ENCODE results near the gene VAPA. TPM values are rescaled to one million over a fixed set of nuclear protein-coding genes. Genes with fewer than 3 reads are reported as not detected.
A peak's percentile ranks its signal among the peaks of the same experiment; 100 is the strongest.

The VAPA gene
- polyA plus RNA-seq, 1 donor (not counting 4 experiments of a cell fraction or from before 2014, with no cell fraction given): 350 TPM

DNA sequence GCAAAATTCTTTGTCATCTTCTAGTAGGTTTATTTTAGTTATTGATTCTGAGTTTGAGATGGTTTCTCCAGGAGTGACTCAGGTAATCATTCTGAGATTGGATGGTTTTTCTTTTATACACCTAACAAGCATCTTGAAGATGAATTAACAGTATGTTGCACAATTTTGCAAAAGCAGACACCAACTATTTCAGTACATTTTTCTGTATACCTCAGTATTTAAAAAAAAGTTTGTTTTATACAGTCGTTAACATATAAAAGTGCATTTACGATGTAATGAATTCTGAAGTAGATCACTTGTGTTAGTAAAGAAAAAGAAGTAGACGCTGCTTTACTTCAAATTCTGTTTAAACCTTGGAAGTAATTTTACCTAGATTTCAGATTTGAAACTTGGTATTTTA, 3.0 kb downstream of the VAPA start:
- dilution Hi-C loops (cut with MboI; ENCODE audit: extremely low pct_ligation_motif_present, low sequenced_read_pairs): no loop called here
- Histone ChIP-seq H3K27me3 (ENCODE audit: control insufficient read depth, extremely low read depth, insufficient read depth, low read length) (no peaks in the 10 kb centered on the region), H3K4me3 (ENCODE audit: control insufficient read depth in 2 of 3, extremely low read depth in 1 of 3, insufficient read depth in 2 of 3, low read depth in 1 of 3, low read length in 3 of 3) (no peak overlapping the region), H3K4me1 (ENCODE audit: control insufficient read depth, extremely low read depth, insufficient read depth, low read length) (peaks cover 44% of the 10 kb centered on the region), H2AFZ (ENCODE audit: control insufficient read depth, low read length) (no peak overlapping the region), H3K27ac (ENCODE audit: control insufficient read depth, insufficient read depth, low read length) (no peak overlapping the region), H3K9me1 (ENCODE audit: control insufficient read depth, extremely low read depth, insufficient read depth, low read length) (peaks cover 2% of the 10 kb centered on the region), H3K9ac (ENCODE audit: control insufficient read depth, extremely low read depth, insufficient read depth, low read length) (no peak overlapping the region), H3K36me3 (ENCODE audit: control insufficient read depth in 2 of 2, extremely low read depth in 1 of 2, insufficient read depth in 2 of 2, low read length in 2 of 2) (no peaks in the 10 kb centered on the region), H4K20me1 (ENCODE audit: control insufficient read depth, extremely low read depth, insufficient read depth, low read length) (peaks cover 33% of the 10 kb centered on the region), H3K9me3 (ENCODE audit: control insufficient read depth, low read depth, low read length) (no peaks in the 10 kb centered on the region), H3K4me2 (ENCODE audit: control insufficient read depth, extremely low read depth, insufficient read depth, low read depth, low read length) (peak overlapping the region; percentile 61), H3K79me2 (ENCODE audit: control insufficient read depth, insufficient read depth, low read length) (peaks cover 76% of the 10 kb centered on the region)
- no peak for TF ChIP-seq EZH2 (IDR thresholded peaks at IDR 0.05; ENCODE audit: low read length)
- TF ChIP-seq, protein P1, sequence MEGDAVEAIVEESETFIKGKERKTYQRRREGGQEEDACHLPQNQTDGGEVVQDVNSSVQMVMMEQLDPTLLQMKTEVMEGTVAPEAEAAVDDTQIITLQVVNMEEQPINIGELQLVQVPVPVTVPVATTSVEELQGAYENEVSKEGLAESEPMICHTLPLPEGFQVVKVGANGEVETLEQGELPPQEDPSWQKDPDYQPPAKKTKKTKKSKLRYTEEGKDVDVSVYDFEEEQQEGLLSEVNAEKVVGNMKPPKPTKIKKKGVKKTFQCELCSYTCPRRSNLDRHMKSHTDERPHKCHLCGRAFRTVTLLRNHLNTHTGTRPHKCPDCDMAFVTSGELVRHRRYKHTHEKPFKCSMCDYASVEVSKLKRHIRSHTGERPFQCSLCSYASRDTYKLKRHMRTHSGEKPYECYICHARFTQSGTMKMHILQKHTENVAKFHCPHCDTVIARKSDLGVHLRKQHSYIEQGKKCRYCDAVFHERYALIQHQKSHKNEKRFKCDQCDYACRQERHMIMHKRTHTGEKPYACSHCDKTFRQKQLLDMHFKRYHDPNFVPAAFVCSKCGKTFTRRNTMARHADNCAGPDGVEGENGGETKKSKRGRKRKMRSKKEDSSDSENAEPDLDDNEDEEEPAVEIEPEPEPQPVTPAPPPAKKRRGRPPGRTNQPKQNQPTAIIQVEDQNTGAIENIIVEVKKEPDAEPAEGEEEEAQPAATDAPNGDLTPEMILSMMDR (optimal IDR thresholded peaks at IDR 0.05 in 1 of 3, IDR thresholded peaks at IDR 0.05 in 1 of 3, conservative IDR thresholded peaks at IDR 0.05 in 1 of 3; ENCODE audit: extremely low read depth in 1 of 3, insufficient read depth in 2 of 3, low read length in 3 of 3): no peak
- no peak for FAIRE-seq
- no peak for DNase-seq (ENCODE audit: low read depth, low spot score)

DNA sequence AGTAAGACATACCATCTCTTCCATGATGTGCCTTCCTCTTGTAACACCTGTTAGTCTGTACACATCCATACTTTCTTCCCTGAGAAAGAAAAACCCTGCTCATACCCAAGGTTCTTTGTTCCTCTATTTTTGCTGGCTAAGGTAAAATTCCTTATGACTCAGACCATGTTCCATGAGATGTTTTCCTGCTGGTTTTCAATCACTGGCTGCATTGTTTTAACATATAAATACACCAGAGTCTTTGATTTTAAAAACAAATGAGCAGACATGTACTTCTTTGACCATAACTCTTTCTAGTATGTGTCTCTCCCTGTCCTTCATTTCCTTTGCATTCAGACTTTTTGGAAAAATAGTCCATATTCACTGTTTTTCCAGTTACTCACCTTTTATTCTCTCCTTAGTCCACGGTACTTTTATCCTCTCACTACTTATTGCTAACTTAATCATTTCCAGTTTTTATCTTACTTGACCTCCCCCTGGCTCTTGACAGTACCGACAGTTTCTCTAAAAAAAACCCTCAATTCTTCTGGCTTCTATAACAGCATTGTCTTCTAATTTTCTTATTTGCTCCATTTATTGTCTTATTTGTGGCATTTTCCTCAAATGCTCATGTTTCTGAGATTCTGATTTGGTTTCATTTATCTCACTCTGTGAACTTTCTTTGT, 4.3 kb downstream of the VAPA start:
- Histone ChIP-seq H3K9me1 (ENCODE audit: control insufficient read depth, extremely low read depth, insufficient read depth, low read length) (peaks cover 2% of the 10 kb centered on the region), H4K20me1 (ENCODE audit: control insufficient read depth, extremely low read depth, insufficient read depth, low read length) (peaks cover 37% of the 10 kb centered on the region), H3K36me3 (ENCODE audit: control insufficient read depth in 2 of 2, extremely low read depth in 1 of 2, insufficient read depth in 2 of 2, low read length in 2 of 2) (no peaks in the 10 kb centered on the region), H3K4me3 (ENCODE audit: control insufficient read depth in 2 of 3, extremely low read depth in 1 of 3, insufficient read depth in 2 of 3, low read depth in 1 of 3, low read length in 3 of 3) (no peak overlapping the region), H3K27ac (ENCODE audit: control insufficient read depth, insufficient read depth, low read length) (peak overlapping the region; percentile 32), H3K4me1 (ENCODE audit: control insufficient read depth, extremely low read depth, insufficient read depth, low read length) (peaks cover 41% of the 10 kb centered on the region), H3K9me3 (ENCODE audit: control insufficient read depth, low read depth, low read length) (no peaks in the 10 kb centered on the region), H2AFZ (ENCODE audit: control insufficient read depth, low read length) (no peak overlapping the region), H3K4me2 (ENCODE audit: control insufficient read depth, extremely low read depth, insufficient read depth, low read depth, low read length) (peak overlapping the region; percentile 61), H3K79me2 (ENCODE audit: control insufficient read depth, insufficient read depth, low read length) (peaks cover 90% of the 10 kb centered on the region), H3K27me3 (ENCODE audit: control insufficient read depth, extremely low read depth, insufficient read depth, low read length) (no peaks in the 10 kb centered on the region), H3K9ac (ENCODE audit: control insufficient read depth, extremely low read depth, insufficient read depth, low read length) (no peak overlapping the region)
- dilution Hi-C loops (cut with MboI; ENCODE audit: extremely low pct_ligation_motif_present, low sequenced_read_pairs): no loop called here
- FAIRE-seq: no peak
- TF ChIP-seq, protein P1 (optimal IDR thresholded peaks at IDR 0.05 in 1 of 3, IDR thresholded peaks at IDR 0.05 in 1 of 3, conservative IDR thresholded peaks at IDR 0.05 in 1 of 3; ENCODE audit: extremely low read depth in 1 of 3, insufficient read depth in 2 of 3, low read length in 3 of 3): no peak
- TF ChIP-seq EZH2 (IDR thresholded peaks at IDR 0.05; ENCODE audit: low read length): no peak
- DNase-seq (ENCODE audit: low read depth, low spot score): no peak
